ENCODE results near the gene OR2B2. TPM values are rescaled to one million over a fixed set of nuclear protein-coding genes. Genes with fewer than 3 reads are reported as not detected.

The OR2B2 gene
- polyA plus RNA-seq, 2 of the 4 experiments (the other 2 are of a cell fraction) = not detected

DNA sequence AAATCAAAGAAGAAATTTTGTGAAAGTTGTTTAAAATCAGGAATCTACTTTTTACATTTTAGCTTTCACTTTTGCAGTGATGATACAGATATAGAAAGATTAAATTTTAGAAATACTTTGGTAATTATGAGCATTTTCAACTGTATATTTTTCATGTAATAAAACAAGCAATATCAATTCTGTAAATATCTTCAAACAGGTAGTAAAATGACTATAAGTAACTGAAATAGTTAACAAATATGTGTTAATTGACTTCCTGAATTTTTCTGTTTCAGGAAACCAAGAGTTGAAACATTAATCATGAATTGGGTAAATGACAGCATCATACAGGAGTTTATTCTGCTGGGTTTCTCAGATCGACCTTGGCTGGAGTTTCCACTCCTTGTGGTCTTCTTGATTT lies 44.7 kb upstream of the OR2B2 start, which contains the start of gene OR2B6 (continued):
- TF ChIP-seq, protein P1, sequence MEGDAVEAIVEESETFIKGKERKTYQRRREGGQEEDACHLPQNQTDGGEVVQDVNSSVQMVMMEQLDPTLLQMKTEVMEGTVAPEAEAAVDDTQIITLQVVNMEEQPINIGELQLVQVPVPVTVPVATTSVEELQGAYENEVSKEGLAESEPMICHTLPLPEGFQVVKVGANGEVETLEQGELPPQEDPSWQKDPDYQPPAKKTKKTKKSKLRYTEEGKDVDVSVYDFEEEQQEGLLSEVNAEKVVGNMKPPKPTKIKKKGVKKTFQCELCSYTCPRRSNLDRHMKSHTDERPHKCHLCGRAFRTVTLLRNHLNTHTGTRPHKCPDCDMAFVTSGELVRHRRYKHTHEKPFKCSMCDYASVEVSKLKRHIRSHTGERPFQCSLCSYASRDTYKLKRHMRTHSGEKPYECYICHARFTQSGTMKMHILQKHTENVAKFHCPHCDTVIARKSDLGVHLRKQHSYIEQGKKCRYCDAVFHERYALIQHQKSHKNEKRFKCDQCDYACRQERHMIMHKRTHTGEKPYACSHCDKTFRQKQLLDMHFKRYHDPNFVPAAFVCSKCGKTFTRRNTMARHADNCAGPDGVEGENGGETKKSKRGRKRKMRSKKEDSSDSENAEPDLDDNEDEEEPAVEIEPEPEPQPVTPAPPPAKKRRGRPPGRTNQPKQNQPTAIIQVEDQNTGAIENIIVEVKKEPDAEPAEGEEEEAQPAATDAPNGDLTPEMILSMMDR (IDR thresholded peaks at IDR 0.05) = no peak

DNA sequence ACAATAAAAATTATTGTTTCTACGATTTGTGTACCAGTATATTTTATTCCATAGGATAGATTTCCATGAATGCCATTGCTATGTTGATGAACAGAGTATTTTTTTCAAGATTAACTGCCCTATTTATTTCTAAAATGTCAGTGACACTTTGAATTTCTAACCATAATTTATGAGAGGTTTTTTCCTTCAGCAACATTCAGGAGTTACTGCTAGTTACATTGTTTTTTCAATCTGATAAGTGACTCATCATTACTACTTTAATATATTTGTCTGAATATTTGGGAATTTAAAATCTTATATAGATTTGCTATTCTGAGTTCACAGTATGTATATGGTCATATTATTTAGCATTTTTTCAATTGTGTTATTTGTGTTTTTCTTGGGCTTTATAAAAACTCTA lies 38.8 kb upstream of the OR2B2 start:
- no peak for ATAC-seq
- H3K4me1 ChIP-seq = no peaks in the 10 kb centered on the region
- no peak overlapping the region for H3K4me3 ChIP-seq
- no peak for DNase-seq (ENCODE audit: low read depth in 1 of 2, low spot score in 1 of 2)
- POLR2A ChIA-PET = no interaction called here
- CTCF ChIA-PET = no interaction called here
- TF ChIP-seq RAD21 (conservative IDR thresholded peaks at IDR 0.05 in 1 of 2, IDR thresholded peaks at IDR 0.05 in 1 of 2) (no peak), TFCP2L1 (CRISPR knock-in tag; IDR thresholded peaks at IDR 0.05) (no peak), CHD2 (IDR thresholded peaks at IDR 0.05; ENCODE audit: low read length, partially characterized antibody) (no peak), RFX5 (IDR thresholded peaks at IDR 0.05) (no peak), SMC3 (IDR thresholded peaks at IDR 0.05) (no peak), CBX2 (IDR thresholded peaks at IDR 0.05; ENCODE audit: borderline replicate concordance, low read depth) (no peak), PHF8 (IDR thresholded peaks at IDR 0.05; ENCODE audit: borderline replicate concordance, low read depth) (no peak), TP53 (CRISPR knock-in tag; IDR thresholded peaks at IDR 0.05) (no peak), GATA3 (IDR thresholded peaks at IDR 0.05; ENCODE audit: borderline replicate concordance) (no peak), RNF2 (IDR thresholded peaks at IDR 0.05; ENCODE audit: borderline replicate concordance, low read depth) (no peak), HOXA7 (CRISPR knock-in tag; IDR thresholded peaks at IDR 0.05) (no peak), JUN (IDR thresholded peaks at IDR 0.05) (no peak), MAZ (IDR thresholded peaks at IDR 0.05; ENCODE audit: borderline replicate concordance, low read depth, low read length) (no peak), BHLHE40 (IDR thresholded peaks at IDR 0.05; ENCODE audit: low read depth, low read length) (no peak), CEBPB (IDR thresholded peaks at IDR 0.05) (no peak), POLR2AphosphoS2 (conservative IDR thresholded peaks at IDR 0.05; ENCODE audit: low read length) (no peak)
- TF ChIP-seq, protein P1 (IDR thresholded peaks at IDR 0.05) = no peak
- TF ChIP-seq, protein P2, sequence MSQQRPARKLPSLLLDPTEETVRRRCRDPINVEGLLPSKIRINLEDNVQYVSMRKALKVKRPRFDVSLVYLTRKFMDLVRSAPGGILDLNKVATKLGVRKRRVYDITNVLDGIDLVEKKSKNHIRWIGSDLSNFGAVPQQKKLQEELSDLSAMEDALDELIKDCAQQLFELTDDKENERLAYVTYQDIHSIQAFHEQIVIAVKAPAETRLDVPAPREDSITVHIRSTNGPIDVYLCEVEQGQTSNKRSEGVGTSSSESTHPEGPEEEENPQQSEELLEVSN (IDR thresholded peaks at IDR 0.05; ENCODE audit: borderline replicate concordance, low read depth) = no peak
- TF ChIP-seq, protein P3, sequence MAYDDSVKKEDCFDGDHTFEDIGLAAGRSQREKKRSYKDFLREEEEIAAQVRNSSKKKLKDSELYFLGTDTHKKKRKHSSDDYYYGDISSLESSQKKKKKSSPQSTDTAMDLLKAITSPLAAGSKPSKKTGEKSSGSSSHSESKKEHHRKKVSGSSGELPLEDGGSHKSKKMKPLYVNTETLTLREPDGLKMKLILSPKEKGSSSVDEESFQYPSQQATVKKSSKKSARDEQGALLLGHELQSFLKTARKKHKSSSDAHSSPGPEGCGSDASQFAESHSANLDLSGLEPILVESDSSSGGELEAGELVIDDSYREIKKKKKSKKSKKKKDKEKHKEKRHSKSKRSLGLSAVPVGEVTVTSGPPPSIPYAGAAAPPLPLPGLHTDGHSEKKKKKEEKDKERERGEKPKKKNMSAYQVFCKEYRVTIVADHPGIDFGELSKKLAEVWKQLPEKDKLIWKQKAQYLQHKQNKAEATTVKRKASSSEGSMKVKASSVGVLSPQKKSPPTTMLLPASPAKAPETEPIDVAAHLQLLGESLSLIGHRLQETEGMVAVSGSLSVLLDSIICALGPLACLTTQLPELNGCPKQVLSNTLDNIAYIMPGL (CRISPR knock-in tag; IDR thresholded peaks at IDR 0.05; ENCODE audit: borderline replicate concordance) = no peak
- TF ChIP-seq, protein P4, sequence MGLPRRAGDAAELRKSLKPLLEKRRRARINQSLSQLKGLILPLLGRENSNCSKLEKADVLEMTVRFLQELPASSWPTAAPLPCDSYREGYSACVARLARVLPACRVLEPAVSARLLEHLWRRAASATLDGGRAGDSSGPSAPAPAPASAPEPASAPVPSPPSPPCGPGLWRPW (IDR thresholded peaks at IDR 0.05) = no peak
- H3K27ac ChIP-seq = no peak overlapping the region
- no peak overlapping the region for H3K4me2 ChIP-seq
- H3K9me3 ChIP-seq = 0 out of 3 replicates have a peak, but pooled peaks cover 7% of the 10 kb centered on the region
- no peak for FAIRE-seq
- WGBS (ENCODE audit: missing lambda C conversion rate) = 7% methylated on average over 1 of the region's 1 CpG
